K562 (cell line): Measurements from ENCODE around the gene RBKS. TPM values are rescaled to one million over a fixed set of nuclear protein-coding genes. Genes with fewer than 3 reads are reported as not detected.

ENCODE experiments used
- ASH1L ChIP-seq: fragments of 450-650 bp; IDR thresholded peaks from 2 replicates; pipeline ENCODE4 v1.6.1; 2018; ENCODE audit warnings: borderline replicate concordance, mild to moderate bottlenecking, low read depth; ENCODE audit not compliant: partially characterized antibody
- HNRNPLL ChIP-seq: fragments of 200-400 bp; formaldehyde crosslinking; IDR thresholded peaks from 2 replicates; pipeline ENCODE4 v1.6.1; 2017; ENCODE audit warnings: low read length, low read depth, mild to moderate bottlenecking; ENCODE audit not compliant: poor library complexity, severe bottlenecking
- KAT2B ChIP-seq: IDR thresholded peaks from one replicate; pipeline ENCODE4 v1.6.1; 2012; ENCODE audit warnings: low read depth, mild to moderate bottlenecking, control low read depth, inconsistent platforms, low read length, moderate library complexity
- KDM4B ChIP-seq, 2 experiments: fragments of 450-650 bp in 1 of 2; sonication (generic) in 1 of 2; IDR thresholded peaks; 2 replicates each; pipeline ENCODE4 v1.6.1; 2016 to 2017; ENCODE audit warnings: borderline replicate concordance in 2 of 2, antibody characterized with exemption in 1 of 2, low read depth in 1 of 2, mild to moderate bottlenecking in 1 of 2
- L3MBTL2 ChIP-seq: fragments of 450-650 bp; IDR thresholded peaks from 2 replicates; pipeline ENCODE4 v1.6.1; 2016; ENCODE audit warnings: mild to moderate bottlenecking, moderate library complexity
- NCOA6 ChIP-seq: fragments of 450-650 bp; IDR thresholded peaks from 2 replicates; pipeline ENCODE4 v1.6.1; 2017; ENCODE audit warnings: mild to moderate bottlenecking
- POLR2AphosphoS5 ChIP-seq: IDR thresholded peaks from 2 replicates; pipeline ENCODE4 v1.6.1; 2011; ENCODE audit warnings: mild to moderate bottlenecking, low read depth, low read length, moderate library complexity; ENCODE audit not compliant: control insufficient read depth, insufficient read depth
- TBP ChIP-seq: optimal IDR thresholded peaks from 2 replicates; pipeline ENCODE3; 2011; ENCODE audit warnings: low read depth, low read length, improper control_type of control experiment
- TCF7 ChIP-seq: sonication (generic); IDR thresholded peaks from 2 replicates; pipeline ENCODE4 v1.6.1; 2016; ENCODE audit warnings: antibody characterized with exemption, borderline replicate concordance
- ZNF124 ChIP-seq: sonication (generic); formaldehyde crosslinking; IDR thresholded peaks from 2 replicates; pipeline ENCODE4 v1.8.1; 2022; ENCODE audit warnings: missing genetic modification reagents
- polyA plus RNA-seq, 8 experiments: library from polyadenylated mRNA; depleted of rRNA in 4 of 8; stranded (reverse) in 5 of 8; unstranded in 3 of 8; fragments of >200 nt; fragmentation: Nextera tagmentation in 2 of 8; fragmentation: Illumina TruSeq in 1 of 8; extraction: Ambion mirVana in 2 of 8; extraction: Trizol in 1 of 8; gene quantifications; 2 replicates each; pipeline versions ENCODE4 v1.2.1 to v1.2.3, GENCODE V29; 2011 to 2014; ENCODE audit warnings: inconsistent platforms in 1 of 8, missing spikeins in 1 of 8
- total RNA-seq, 7 experiments: library from RNA; depleted of rRNA in 6 of 7; stranded (reverse); fragments of >200 nt in 6 of 7; fragmentation: Illumina TruSeq in 2 of 7; extraction: Trizol in 2 of 7; gene quantifications; 2 replicates each; pipeline versions ENCODE4 v1.2.1 to v1.2.3, GENCODE V29; 2011 to 2021; ENCODE audit warnings: low replicate concordance in 1 of 7
- TF ChIP-seq, protein P1 (sequence below), 2 experiments: fragments of 450-650 bp; IDR thresholded peaks; 2 replicates each; pipeline ENCODE4 v1.6.1; 2016; ENCODE audit warnings: mild to moderate bottlenecking in 2 of 2, borderline replicate concordance in 1 of 2, low read depth in 1 of 2, moderate library complexity in 1 of 2
- TF ChIP-seq, protein P2 (sequence below): fragments of 250-450 bp; sonication (Bioruptor Pico); IDR thresholded peaks from 2 replicates; pipeline ENCODE4 v1.6.1; 2021; ENCODE audit warnings: mild to moderate bottlenecking
- TF ChIP-seq, protein P3 (sequence below): fragments of 250-450 bp; sonication (Bioruptor Pico); IDR thresholded peaks from 2 replicates; pipeline ENCODE4 v1.5.0; 2020; ENCODE audit warnings: mild to moderate bottlenecking
- TF ChIP-seq, protein P4 (sequence below), 2 experiments: fragments of 450-650 bp in 1 of 2; sonication (generic) in 1 of 2; formaldehyde crosslinking in 1 of 2; IDR thresholded peaks in 1 of 2; conservative IDR thresholded peaks in 1 of 2; 2 replicates each; pipeline versions ENCODE4 v1.6.1 to v1.8.1; 2016 to 2023; ENCODE audit warnings: mild to moderate bottlenecking in 2 of 2, moderate library complexity in 2 of 2, inconsistent platforms in 1 of 2, missing genetic modification reagents in 1 of 2

RBKS gene
- total and polyA plus RNA-seq, 9 of the 15 experiments (the other 6 are each of a cell fraction or from before 2014, with no cell fraction given) = 0.06 to 0.39 (median 0.19) TPM

DNA sequence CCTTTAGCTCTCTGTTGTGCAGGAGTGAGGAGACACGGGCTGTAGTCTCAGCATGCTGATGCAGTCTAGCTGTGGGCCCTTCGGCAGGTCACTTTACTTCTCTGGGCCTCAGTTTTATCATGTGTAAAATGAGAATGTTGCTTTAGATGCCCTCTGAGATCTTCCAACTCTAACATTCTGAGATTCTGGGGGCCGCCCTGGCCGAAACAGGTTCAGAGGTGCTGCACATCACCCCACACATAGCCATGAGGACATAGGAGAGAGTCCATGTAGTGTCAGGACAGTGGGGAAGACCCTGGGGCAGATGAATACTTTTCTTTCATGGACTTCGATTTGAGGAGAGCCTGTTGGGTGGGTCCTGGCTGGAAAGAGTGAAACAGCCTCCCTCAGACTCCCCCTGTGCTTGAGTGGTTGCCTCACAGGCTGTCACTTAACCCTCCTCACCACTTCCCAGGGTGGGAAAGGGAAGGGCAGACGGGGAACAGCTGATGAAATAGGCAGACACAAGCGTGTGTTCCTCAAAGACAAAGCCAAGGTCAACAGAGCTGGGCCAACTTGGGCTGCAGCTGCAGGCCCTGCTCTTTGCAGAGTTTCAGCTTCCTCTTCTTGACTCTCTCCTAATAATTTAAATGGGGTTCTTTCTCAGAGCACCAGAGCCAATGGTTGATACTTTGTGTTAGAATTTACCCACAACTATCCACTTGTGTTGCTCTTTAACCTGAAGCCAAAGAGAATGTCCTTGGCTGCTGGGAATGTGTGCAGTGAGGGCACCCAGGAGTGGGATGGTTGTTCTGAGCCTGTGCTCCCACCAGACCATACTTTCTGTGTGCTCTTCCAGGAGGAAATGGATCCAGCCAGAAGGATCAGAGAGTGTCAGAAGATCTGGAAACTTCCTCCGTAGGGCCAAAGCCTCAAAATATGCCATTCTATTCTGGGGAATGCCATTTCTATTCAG is 133.4 kb downstream of the RBKS start (continued):
- TF ChIP-seq, protein P1, sequence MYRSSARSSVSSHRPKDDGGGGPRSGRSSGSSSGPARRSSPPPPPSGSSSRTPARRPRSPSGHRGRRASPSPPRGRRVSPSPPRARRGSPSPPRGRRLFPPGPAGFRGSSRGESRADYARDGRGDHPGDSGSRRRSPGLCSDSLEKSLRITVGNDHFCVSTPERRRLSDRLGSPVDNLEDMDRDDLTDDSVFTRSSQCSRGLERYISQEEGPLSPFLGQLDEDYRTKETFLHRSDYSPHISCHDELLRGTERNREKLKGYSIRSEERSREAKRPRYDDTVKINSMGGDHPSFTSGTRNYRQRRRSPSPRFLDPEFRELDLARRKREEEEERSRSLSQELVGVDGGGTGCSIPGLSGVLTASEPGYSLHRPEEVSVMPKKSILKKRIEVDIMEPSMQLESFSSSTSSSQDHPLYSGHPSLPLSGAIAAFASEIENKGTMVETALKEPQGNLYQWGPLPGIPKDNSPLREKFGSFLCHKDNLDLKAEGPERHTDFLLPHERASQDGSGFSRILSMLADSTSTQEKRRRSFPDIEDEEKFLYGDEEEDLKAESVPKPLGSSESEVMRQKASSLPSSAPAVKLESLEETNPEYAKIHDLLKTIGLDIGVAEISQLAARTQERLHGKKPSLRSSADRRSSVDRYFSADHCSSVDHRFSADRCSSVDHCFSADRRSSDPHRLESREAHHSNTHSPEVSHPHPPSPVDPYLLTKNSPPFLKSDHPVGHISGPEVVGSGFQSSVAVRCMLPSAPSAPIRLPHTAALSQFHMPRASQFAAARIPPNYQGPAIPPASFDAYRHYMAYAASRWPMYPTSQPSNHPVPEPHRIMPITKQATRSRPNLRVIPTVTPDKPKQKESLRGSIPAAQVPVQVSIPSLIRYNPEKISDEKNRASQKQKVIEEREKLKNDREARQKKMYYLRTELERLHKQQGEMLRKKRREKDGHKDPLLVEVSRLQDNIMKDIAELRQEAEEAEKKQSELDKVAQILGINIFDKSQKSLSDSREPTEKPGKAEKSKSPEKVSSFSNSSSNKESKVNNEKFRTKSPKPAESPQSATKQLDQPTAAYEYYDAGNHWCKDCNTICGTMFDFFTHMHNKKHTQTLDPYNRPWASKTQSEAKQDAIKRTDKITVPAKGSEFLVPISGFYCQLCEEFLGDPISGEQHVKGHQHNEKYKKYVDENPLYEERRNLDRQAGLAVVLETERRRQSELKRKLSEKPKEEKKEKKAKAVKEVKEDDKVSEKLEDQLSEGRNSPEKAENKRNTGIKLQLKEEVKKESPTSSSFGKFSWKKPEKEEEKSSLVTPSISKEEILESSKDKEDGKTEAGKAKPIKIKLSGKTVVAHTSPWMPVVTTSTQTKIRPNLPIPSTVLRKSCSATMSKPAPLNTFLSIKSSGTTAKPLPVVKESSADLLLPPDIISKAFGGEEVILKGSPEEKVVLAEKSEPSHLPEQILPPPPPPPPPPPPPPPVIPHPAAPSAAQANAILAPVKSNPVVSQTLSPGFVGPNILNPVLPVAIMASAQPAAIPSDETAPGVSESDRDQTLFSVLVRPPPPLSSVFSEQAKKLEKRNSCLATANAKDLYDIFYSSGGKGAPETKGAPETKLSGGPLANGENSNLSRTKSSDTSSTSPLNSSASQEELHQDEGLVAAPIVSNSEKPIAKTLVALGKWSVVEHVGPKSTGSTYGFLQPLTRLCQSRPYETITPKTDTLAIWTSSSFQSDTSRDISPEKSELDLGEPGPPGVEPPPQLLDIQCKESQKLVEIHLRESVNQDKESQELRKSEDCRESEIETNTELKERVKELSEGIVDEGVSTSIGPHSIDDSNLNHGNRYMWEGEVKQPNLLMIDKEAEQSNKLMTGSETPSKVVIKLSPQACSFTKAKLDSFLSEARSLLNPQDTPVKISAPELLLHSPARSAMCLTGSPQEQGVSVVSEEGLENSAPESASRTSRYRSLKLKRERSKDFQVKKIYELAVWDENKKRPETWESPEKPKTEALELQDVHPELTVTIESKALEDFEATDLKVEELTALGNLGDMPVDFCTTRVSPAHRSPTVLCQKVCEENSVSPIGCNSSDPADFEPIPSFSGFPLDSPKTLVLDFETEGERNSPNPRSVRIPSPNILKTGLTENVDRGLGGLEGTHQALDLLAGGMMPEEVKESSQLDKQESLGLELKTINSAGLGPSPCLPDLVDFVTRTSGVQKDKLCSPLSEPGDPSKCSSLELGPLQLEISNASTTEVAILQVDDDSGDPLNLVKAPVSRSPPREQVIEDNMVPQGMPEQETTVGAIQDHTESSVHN (IDR thresholded peaks at IDR 0.05; ENCODE audit: borderline replicate concordance in 1 of 2, low read depth in 1 of 2) = no peak
- TF ChIP-seq ASH1L = no peak
- no peak for TF ChIP-seq NCOA6
- TF ChIP-seq ZNF124 (CRISPR knock-in tag) = no peak
- TF ChIP-seq KAT2B = no peak
- no peak for TF ChIP-seq HNRNPLL
- TF ChIP-seq KDM4B (IDR thresholded peaks at IDR 0.05; ENCODE audit: borderline replicate concordance in 2 of 2, low read depth in 1 of 2) = no peak
- TF ChIP-seq, protein P2, sequence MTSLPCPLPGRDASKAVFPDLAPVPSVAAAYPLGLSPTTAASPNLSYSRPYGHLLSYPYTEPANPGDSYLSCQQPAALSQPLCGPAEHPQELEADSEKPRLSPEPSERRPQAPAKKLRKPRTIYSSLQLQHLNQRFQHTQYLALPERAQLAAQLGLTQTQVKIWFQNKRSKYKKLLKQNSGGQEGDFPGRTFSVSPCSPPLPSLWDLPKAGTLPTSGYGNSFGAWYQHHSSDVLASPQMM (CRISPR knock-in tag) = no peak
- no peak for TF ChIP-seq POLR2AphosphoS5
- TF ChIP-seq, protein P3, sequence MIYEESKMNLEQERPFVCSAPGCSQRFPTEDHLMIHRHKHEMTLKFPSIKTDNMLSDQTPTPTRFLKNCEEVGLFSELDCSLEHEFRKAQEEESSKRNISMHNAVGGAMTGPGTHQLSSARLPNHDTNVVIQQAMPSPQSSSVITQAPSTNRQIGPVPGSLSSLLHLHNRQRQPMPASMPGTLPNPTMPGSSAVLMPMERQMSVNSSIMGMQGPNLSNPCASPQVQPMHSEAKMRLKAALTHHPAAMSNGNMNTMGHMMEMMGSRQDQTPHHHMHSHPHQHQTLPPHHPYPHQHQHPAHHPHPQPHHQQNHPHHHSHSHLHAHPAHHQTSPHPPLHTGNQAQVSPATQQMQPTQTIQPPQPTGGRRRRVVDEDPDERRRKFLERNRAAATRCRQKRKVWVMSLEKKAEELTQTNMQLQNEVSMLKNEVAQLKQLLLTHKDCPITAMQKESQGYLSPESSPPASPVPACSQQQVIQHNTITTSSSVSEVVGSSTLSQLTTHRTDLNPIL = no peak
- TF ChIP-seq, protein P4, sequence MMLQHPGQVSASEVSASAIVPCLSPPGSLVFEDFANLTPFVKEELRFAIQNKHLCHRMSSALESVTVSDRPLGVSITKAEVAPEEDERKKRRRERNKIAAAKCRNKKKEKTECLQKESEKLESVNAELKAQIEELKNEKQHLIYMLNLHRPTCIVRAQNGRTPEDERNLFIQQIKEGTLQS (IDR thresholded peaks at IDR 0.05) = peak; percentile 70; the same call in 1 of the 2 replicates
- TF ChIP-seq, protein P4 (CRISPR knock-in tag; conservative IDR thresholded peaks at IDR 0.05) = no peak
- no peak for TF ChIP-seq TCF7
- TF ChIP-seq TBP = no peak
- TF ChIP-seq L3MBTL2 = peak; percentile 80
